ENCODE results near the gene RRH.

Gene RRH

GRCh38 chr4:109887071-109887470, 59.3 kb downstream of the RRH start:
- DNase-seq, result no peak
- no peak for ATAC-seq (ENCODE audit: insufficient read depth, low read depth)
- Histone ChIP-seq H2AFZ (ENCODE audit: low read depth, low read length) (no peak overlapping the region), H3K4me3 (ENCODE audit: low read depth in 1 of 2, low read length in 2 of 2) (no peak overlapping the region), H3K27ac (ENCODE audit: low read length) (no peak overlapping the region), H4K20me1 (ENCODE audit: insufficient read depth, low read length) (no peaks in the 10 kb centered on the region), H3K79me2 (ENCODE audit: insufficient read depth, low read length) (no peaks in the 10 kb centered on the region), H3K9me3 (ENCODE audit: insufficient read depth, low read length, severe bottlenecking) (no peaks in the 10 kb centered on the region), H3K36me3 (ENCODE audit: insufficient read depth, low read length) (no peaks in the 10 kb centered on the region), H3K9ac (ENCODE audit: low read depth, low read length) (no peak overlapping the region), H3K27me3 (ENCODE audit: insufficient read depth, low read length, poor library complexity) (no peaks in the 10 kb centered on the region), H3K4me2 (ENCODE audit: insufficient read depth, low read length) (no peak overlapping the region), H3K4me1 (ENCODE audit: insufficient read depth, low read length) (no peaks in the 10 kb centered on the region)
- TF ChIP-seq CTCF (IDR thresholded peaks at IDR 0.05; ENCODE audit: borderline replicate concordance, extremely low read depth, low read length, poor library complexity, severe bottlenecking) (no peak), EZH2 (IDR thresholded peaks at IDR 0.05; ENCODE audit: borderline replicate concordance, low read depth, low read length, severe bottlenecking) (no peak)

GRCh38 chr4:109890076-109890475, 62.3 kb downstream of the RRH start:
- no peak overlapping the region for H2AFZ ChIP-seq (ENCODE audit: low read depth, low read length)
- no peaks in the 10 kb centered on the region for H3K79me2 ChIP-seq (ENCODE audit: insufficient read depth, low read length)
- no peak overlapping the region for H3K27ac ChIP-seq (ENCODE audit: low read length)

More at GRCh38 chr4:109890076-109890475, 62.3 kb downstream of the RRH start:
- Histone ChIP-seq H4K20me1 (ENCODE audit: insufficient read depth, low read length) (no peaks in the 10 kb centered on the region), H3K4me1 (ENCODE audit: insufficient read depth, low read length) (no peaks in the 10 kb centered on the region), H3K4me3 (ENCODE audit: low read depth in 1 of 2, low read length in 2 of 2) (no peak overlapping the region), H3K4me2 (ENCODE audit: insufficient read depth, low read length) (no peak overlapping the region), H3K9ac (ENCODE audit: low read depth, low read length) (no peak overlapping the region), H3K27me3 (ENCODE audit: insufficient read depth, low read length, poor library complexity) (no peaks in the 10 kb centered on the region), H3K9me3 (ENCODE audit: insufficient read depth, low read length, severe bottlenecking) (no peaks in the 10 kb centered on the region), H3K36me3 (ENCODE audit: insufficient read depth, low read length) (no peaks in the 10 kb centered on the region)
- DNase-seq, result no peak
- TF ChIP-seq CTCF (IDR thresholded peaks at IDR 0.05; ENCODE audit: borderline replicate concordance, extremely low read depth, low read length, poor library complexity, severe bottlenecking), result no peak
- ATAC-seq (ENCODE audit: insufficient read depth, low read depth), result no peak
